ENCODE measurements around the gene MAST4.

The MAST4 gene

DNA sequence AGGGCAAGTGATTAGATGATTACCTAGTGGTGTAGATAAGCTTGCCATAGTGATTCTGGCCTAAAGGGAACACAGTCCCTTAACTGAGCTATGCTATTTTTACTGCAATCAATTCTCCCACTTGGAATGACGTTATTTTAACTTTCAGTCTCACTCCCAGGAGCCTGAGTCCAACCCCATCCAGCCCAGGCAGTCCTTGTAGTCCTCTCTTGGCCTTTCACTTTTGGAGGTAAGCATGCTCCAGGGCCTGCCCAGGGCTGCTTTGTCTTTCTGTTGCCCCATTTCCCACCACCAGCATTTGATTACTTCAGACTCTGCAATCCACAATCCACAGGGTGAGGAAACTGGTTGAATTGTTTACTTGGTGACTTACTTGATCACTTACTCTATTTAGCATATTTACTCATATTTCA is 367.4 kb downstream of the MAST4 start:
- DNase-seq (ENCODE audit: low read depth): no peak

DNA sequence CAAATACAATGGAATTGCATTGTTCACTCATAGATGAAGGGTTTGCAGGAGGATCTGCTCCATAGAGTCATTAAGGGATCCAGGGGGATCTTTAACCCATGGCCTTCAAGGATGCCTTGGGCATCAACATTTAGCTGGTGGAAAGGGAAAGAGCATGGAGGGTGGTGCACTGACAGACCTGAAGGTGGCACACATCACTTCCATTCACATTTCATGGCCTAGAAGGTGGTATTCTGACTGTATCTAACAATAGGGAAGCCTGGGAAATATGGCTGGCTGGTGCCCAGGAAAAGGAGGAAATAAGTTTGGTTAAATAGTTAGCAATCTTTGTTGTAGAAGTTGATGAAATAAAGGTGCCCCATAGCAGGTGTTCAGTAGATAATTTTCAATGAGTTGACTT is 370.2 kb downstream of the MAST4 start:
- no peak for DNase-seq (ENCODE audit: low read depth)

DNA sequence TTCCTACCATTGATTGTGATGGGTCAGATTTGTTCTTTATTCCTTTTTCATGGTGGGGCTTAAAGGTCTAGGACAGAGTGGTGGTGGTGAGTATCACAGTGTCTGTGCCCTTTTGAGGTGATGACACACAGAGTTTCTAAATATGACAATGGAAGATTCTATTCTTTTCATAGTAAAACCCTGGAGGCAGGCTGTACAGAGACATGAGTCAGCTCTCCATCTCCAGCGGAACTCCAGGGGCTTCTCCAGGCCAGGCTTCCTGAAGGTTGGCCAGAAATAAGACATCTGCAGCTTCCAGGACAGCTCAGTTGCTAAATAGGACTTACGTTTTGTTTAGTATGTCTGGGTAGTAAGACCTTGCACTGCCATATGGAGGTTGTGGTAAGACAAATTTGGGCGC is 370.9 kb downstream of the MAST4 start:
- no peak for DNase-seq (ENCODE audit: low read depth)

DNA sequence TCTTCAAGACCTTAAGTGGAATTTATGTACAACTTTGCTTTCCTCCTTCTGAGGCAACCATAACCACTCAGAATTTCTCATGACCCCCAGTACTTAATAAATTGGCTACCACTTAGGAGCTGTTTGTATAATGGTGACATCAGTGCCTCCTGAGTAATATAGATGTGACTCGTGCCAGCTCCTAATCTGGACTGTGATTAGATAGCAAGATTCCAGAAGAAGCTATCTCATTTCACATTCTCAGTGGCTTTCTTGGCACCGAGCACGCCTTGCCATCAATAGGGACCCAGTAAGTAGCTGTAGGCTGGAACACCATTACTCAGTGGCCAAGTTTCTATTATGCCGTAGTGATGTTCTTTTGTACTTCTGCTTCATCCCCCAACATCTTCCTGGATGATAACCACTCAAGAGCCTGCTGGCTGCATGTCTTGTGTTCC is 371.7 kb downstream of the MAST4 start:
- DNase-seq (ENCODE audit: low read depth): no peak

DNA sequence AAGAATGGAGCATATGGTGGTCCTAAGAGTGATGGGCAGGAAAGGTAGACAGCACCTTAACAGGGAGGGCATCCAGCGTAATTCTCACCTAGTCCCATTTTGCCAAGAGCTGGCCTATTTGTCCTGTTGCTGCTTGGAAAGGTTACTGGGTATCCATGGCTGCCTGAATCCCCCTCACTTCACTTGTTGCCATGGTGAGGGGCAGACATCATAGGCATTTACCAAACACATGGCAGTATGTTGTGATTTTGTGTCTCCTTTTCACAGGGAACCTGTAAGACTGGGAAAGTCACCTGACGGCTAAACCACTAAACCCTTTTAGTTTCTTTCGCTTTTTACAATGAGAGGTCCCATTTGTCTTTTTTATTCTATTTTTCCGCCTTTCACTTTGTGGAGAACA is 373.3 kb downstream of the MAST4 start:
- no peak for DNase-seq (ENCODE audit: low read depth)

DNA sequence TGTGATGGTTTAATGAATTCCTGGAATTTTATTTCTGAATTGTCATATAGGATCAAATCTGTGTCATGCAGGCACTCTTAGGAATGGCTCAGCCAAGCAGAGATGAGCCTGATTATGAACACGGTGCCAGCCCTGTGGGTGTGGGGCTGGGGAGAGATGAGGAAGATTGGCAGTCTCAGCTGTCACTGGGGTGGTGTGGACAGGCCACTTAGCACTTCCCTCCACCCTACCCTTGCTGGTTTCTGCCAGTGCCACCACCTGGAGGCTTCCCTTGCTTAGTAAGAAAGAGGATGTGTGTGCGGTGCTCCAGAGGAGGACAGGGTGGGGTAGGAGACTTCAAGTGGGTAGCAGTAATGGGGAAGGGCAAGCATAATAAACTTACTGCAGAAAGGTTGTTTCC is 373.8 kb downstream of the MAST4 start:
- DNase-seq (ENCODE audit: low read depth): no peak

DNA sequence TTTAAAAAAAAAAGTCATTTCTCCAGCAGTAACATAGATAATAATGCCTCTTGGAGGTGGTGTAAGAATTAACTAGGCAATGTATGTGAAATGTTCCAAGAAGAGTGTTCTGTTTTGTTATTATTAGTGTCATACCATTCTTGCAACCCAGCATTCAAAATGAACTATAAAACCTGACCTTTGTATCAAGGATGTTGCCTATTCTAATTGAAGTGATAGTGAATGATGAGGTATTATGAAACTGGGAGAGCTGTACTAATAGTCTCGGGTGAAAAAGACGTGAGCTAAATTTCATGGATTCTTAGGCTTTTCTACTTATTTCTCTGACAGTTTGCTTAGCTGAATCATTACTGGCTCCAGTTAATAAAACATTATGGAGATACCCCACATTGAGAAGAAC is 375.8 kb downstream of the MAST4 start:
- no peak for DNase-seq (ENCODE audit: low read depth)

DNA sequence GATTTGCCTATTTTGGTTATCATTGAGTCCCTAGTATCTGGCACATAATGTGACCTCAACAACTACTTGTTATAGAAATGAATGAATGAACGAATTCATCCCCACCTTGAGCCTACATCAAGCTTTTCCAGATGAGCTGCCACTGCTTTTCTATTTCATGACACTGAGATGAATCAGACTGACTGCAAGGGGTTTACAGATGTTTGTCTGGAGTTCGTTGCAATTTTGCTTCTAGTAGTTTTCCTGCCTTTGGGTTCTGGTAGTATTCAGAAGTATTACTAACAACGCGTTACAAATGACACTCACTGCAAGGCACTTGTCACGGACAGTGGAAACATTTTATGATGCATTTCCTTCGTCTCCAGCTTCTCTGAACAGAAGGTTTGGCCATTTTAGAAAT is 378.1 kb downstream of the MAST4 start:
- no peak for DNase-seq (ENCODE audit: low read depth)

DNA sequence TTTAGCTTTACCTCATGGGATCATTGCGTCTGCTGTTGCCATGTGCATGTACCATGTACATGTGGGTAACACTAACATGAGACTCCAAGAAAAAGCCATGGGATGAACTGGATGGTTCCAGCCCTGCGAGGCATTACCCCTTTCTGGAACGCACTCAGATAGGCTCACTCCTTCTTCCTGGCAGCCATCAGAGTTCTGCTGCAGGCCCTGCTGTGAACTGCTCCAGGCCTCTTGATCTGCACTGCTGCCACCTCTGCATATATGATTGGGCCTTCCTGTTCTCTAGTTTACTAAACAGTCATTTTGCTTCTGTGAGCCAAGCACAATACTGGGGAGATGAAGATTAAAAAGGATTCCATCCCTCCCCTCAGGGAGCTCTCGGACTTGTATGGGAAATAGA is 379.9 kb downstream of the MAST4 start:
- DNase-seq (ENCODE audit: low read depth): no peak

DNA sequence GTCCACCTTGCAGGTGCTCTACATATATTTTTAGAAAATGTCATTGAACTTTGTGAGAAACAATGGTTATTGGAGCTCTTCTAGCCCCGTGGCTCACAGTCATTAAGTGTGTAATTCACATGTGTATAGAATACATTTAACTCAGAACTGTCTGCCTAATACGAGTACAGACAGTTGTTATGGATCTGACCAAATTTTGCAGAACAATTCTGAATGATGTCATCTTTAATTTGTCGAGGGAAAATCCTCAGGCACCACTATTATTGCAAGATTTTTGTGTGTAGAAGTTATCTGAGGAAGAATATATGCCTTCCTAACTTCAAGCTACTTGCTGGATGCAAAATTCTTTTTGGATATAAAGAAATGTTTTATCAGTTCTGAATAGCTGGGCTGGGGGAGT is 383.5 kb downstream of the MAST4 start:
- DNase-seq (ENCODE audit: low read depth): no peak

DNA sequence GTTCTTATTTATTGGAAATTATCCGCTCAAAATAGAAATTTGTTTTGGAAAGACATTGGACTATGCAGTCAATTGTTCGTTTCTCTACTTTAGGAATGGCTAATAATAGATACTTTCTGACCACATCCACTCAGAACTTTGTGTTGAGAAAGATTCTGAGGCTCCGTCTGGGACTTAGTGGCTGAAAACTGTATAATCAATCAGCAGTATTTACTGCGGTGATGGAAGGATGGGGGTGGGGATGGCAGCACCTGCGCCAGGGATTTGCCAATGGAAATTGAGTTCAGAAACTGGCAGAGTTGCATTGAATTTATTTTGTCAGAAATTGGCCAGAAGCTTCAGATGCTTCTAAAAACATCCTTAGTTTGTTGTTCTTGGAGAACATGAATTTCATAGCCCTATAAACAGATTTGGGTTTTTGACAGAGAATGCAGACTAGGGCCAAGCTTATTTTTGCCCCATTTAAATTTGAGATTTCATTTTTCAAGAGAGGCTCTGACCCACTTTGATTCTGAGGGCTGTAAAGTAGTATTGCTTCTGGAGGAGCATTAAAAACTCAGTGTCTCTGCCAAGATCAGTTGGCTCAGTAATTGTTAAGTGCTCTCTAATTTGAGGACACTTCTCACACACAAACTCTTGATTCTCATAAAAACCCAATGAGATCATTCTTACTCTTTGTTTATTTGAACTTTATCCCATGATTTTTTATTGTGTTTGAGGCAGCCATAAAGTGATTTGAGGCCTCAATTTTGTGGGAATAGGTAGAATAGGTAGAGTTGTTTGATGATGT is 385.3 kb downstream of the MAST4 start:
- no peak for DNase-seq (ENCODE audit: low read depth)

DNA sequence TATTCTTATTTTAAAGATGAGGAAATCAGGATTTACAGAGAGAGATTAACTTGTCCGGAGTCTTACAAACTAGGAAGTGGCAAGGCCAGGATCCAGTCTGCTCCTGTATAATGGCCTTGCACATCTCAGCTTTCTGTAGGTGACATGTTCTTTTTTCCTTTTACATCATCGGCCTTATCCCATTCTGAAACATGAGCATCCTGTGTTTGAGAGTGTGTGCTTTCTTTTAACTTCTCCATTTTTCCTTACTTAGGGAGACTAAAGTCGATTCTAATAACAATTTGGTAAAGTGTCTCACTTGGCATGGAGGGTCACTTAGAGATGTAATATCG is 385.8 kb downstream of the MAST4 start:
- no peak for DNase-seq (ENCODE audit: low read depth)

DNA sequence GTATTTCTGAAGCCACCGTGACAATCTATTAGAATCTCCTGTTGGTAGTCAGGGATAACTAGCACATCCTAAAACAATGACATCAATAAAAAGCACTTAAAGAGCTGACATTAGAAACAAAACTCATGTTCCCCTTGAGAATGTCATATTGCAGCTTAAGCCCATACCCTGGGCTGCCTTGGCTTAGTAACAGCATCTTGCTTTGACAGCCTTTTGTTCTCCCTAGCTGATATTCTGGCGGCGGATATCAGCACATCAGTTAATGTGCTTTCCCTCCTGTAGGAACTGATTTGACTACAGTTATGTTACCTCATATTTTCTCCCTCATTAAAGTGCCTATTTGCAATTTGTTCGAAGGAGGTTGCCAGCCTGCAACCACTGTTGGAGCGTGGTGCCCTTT is 386.3 kb downstream of the MAST4 start:
- no peak for DNase-seq (ENCODE audit: low read depth)

DNA sequence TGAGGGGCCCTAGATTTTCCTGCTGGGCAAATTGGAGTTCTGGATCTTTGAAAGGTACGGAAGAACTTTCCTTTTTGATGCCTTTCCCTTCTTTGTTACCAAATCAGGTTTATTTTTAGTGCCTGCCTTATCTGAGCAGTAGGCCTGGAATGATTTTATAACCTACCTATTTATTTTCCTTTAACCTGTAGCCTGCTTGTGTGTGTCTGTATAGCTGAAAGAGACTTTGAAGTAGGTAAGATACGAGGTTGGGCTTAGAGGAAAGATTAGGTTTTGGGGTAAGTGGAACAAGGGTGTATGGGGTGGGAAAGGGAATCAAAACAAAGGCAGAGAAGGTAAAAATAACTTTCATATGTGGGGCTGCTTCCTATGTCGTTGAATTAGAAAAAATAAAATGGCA is 389.2 kb downstream of the MAST4 start:
- DNase-seq (ENCODE audit: low read depth): no peak

DNA sequence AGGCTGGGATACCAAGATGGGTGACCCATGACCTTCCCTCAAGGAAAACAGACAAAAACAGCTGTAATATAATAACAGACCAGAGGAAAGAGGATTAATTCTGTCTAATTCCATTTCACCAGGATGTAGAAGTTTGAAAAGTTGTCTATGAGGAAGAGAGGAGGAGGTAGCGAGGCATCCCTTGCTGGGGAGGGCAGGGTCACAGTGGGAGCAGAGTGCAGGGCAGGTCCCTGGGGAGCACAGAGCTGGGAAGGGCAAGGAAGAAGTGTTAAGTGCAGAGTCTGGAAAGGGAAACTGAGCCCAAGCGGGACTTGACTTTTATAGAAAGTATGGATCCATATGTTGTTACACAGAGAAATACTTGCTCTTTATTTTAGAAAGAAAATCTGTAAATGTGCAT is 389.8 kb downstream of the MAST4 start:
- no peak for DNase-seq (ENCODE audit: low read depth)

DNA sequence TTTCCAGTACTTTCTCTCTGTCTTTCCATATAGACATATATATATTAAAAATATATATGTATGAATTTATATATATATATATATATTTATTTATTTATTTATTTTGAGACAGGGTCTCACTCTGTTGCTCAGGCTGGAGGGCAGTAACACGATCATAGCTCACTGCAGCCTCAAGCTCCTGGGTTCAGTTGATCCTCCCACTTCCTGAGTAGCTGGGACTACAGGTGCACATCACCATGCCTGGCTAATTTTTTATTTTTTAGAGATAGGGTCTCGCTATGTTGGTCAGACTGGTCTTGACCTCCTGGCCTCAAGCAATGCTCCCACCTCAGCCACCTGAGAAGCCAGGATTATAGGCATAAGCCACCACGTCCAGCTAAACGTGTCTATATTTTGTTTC is 390.3 kb downstream of the MAST4 start:
- no peak for DNase-seq (ENCODE audit: low read depth)

DNA sequence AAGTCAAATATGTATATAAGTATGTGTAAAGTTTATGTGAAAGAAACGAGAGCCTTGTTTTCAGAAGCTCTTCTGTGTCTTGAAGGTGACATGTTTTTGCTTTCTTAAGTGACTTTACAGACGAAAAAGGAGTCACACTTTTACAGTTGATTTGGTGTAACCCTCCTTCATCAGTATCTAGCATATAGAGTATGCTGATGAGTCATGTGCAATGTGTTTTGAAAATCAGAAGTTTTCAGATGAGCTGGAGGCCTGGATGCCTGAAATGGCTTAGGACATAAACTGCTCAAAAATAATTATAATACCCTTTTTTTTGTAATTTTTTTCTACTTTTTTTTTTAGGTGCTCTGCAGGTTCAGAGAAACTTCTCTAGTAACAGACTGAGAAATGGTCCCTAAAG is 390.9 kb downstream of the MAST4 start:
- no peak for DNase-seq (ENCODE audit: low read depth)

DNA sequence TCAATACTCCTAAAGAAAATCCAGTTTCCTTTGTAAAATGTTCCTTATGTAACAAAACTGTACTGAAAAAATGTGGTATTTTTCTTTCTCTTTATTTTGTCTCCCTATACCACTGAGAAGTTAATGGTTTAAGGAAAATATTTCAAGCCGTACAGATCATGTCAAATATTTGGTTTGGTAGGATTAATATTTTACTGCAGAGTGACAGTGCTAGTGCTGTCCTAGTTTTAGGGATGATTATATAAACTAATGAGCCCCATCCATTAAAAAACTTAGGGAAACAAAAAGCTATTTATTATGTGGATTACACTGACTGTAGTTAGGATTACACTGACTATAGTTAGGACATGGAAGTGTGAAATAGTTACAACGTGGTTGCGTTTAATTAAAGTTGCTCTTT is 391.3 kb downstream of the MAST4 start:
- DNase-seq (ENCODE audit: low read depth): no peak

DNA sequence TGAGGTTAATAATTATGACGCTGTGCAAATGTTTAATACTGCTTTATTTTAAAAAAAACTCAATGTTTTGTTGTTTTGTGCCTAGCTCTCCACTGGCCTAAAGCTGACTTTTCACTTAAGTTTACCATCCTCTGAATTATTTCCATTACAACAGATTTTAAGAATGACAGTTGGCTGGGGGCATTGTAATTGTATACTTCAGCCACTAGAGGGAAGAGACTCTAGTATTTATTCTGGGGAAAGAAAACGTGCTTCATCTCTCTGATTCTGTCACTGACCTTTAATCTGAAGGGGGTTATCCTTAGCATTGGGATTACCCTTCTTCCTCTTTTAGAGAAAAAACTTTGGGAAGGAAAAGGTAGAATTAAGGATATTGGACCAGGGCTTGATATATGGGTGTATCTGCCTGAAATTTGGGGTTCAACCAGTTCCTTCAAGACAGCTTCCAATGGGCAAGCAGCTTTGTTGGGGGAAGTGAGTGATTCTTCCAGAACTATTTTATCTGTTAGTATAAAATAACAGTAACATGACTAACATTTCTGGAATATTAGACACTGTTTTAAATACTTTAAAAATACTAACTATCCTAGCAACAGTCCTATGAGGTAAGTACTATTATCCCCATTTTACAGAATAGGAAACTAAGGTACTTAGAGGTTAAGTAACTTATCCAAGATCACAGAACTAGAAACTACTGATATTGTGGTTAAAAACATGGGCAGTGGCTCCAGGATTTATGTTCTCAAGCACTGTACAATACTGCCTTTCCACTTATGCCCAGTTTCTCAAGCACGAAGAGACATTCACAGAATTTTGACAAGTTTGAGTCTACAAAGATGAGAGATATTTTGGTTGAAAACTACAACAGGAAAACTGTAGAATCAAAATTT is 392.0 kb downstream of the MAST4 start:
- DNase-seq (ENCODE audit: low read depth): no peak

DNA sequence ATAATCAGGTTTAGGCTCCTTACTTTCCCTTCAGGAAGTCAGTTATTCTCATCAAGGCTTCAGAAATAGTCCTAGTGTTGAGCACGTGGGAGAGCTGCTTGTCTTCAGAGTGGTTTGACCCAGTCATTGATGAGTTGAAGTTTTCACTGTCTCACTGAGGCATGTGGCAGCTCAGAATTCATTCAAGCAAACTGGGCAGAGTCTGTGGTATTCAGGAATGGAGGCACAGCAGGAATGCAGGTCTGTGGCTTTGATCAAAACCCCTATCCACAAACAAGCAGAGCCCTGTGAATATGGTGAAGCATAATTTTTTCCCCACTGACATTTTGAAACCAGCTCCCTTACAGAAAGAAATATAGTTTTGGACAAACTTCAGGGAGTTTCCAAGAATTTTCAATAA is 393.1 kb downstream of the MAST4 start:
- no peak for DNase-seq (ENCODE audit: low read depth)

DNA sequence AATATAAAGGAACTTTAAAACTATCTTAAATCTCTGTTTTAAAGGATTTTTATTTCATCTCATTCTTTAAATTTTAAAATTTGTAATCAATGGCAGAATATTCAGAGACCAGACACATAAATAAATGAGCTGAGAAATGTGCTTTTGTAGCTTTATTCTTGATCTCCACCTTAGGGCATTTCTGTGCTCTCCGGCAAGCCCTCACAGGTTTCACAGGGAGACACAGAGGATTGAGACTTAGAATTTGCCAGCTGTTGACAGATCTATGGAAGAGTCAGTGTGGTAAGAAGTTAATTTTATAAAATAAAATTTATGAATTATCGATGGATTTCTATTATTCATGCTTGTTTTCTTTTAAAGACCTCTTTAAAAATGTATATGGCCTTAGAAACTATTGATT is 393.6 kb downstream of the MAST4 start:
- DNase-seq (ENCODE audit: low read depth): no peak

DNA sequence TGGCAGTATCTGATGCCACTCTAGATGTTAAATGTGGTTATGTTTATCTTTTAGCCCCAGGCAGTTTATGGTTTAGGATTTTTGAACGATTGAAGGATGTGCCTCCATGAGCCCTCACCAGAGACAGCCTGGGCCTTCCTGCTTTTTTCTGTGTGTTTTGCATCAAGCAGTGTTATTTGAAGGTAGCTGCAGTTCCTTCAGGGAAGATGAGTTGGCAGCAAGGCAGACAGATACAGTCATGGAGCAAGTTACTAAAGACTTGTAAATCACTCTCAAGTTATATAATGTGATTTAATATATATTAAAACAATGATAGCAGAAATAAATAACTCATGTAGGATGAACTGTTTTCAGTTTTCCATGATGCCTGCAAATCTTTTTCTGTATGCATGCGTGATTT is 395.6 kb downstream of the MAST4 start:
- DNase-seq (ENCODE audit: low read depth): no peak

DNA sequence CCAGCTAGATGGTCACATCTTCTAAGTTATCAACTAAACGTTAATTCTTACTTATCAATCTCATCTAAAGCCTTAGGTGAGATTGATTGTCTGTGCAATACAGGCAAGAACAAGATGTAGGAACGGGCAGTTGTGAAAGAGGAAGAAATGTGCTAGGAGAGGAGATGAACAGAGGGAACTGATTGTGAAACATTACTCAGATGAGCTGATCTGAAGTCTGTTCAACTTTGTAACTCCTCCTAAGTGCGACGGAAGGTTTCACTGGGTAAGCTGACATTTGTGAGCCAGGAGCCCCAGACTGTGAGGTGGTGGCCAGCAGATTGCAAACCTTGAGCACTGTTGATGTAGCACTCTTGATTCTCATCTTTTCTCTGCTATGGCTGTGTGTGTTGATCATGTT is 396.4 kb downstream of the MAST4 start:
- no peak for DNase-seq (ENCODE audit: low read depth)

DNA sequence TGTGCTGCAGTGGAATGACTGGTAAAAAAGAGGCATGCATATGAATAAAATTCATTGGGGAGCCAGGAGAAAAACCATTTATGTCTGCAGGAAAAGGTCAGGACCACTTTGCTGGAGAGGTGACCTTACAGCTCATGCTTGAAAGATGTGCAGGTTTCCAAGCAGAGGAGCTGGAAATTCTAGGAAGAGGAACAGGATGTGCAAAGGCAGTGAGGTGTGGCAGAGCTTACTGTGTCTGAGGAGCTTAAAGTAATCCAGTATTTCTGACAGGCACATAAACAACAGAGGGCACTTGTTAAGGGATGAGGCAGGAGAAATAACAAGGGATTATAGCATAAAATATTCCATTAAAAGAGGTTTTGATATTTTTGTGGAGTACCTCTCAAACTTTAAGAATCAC is 397.3 kb downstream of the MAST4 start:
- no peak for DNase-seq (ENCODE audit: low read depth)
